Measurements from ENCODE around the gene GAS5. TPM values are rescaled to one million over a fixed set of nuclear protein-coding genes. Genes with fewer than 3 reads are reported as not detected.

The GAS5 gene
- total and polyA plus RNA-seq, 9 of the 15 experiments (the other 6 are each of a cell fraction or from before 2014, with no cell fraction given): 565 to 1,860 (median 1,006) TPM

DNA sequence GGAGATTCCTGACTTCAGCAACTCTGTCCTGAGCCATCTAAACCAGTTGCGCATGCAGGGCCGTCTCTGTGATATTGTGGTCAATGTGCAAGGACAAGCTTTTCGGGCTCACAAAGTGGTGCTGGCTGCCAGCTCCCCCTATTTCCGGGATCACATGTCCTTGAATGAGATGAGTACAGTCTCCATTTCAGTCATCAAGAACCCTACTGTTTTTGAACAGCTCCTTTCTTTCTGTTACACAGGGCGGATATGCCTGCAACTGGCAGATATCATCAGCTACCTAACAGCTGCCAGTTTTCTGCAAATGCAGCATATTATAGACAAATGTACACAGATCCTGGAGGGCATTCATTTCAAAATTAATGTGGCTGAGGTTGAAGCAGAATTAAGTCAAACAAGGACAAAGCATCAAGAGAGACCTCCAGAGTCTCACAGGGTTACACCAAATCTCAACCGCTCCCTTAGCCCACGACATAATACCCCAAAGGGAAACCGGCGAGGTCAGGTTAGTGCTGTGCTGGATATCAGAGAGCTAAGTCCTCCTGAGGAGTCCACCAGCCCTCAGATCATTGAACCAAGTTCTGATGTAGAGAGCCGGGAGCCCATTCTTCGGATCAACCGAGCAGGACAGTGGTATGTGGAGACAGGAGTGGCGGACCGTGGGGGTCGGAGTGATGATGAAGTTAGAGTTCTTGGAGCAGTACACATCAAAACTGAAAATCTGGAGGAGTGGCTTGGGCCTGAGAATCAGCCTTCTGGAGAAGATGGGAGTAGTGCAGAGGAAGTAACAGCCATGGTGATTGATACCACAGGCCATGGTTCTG lies 2.7 kb upstream of the GAS5 start (continued):
- TF ChIP-seq, protein P1, sequence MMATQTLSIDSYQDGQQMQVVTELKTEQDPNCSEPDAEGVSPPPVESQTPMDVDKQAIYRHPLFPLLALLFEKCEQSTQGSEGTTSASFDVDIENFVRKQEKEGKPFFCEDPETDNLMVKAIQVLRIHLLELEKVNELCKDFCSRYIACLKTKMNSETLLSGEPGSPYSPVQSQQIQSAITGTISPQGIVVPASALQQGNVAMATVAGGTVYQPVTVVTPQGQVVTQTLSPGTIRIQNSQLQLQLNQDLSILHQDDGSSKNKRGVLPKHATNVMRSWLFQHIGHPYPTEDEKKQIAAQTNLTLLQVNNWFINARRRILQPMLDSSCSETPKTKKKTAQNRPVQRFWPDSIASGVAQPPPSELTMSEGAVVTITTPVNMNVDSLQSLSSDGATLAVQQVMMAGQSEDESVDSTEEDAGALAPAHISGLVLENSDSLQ (IDR thresholded peaks at IDR 0.05): no peak
- TF ChIP-seq ETV6 (IDR thresholded peaks at IDR 0.05; ENCODE audit: borderline replicate concordance in 1 of 2, low read depth in 2 of 2, low read length in 1 of 2) (no peak), ETV6 (CRISPR knock-in tag; IDR thresholded peaks at IDR 0.05; ENCODE audit: borderline replicate concordance) (no peak), NR4A1 (CRISPR knock-in tag; IDR thresholded peaks at IDR 0.05) (no peak), NR4A1 (tag; IDR thresholded peaks at IDR 0.05) (no peak), CHCHD3 (CRISPR knock-in tag; IDR thresholded peaks at IDR 0.05) (no peak), NFE2 (IDR thresholded peaks at IDR 0.05; ENCODE audit: low read depth) (no peak), RNF219 (CRISPR knock-in tag; IDR thresholded peaks at IDR 0.05) (no peak), ZNF224 (CRISPR knock-in tag; IDR thresholded peaks at IDR 0.05) (no peak), NRF1 (conservative IDR thresholded peaks at IDR 0.05 in 1 of 2, IDR thresholded peaks at IDR 0.05 in 1 of 2) (peak; percentile 65 to 68), ZSCAN32 (CRISPR knock-in tag; IDR thresholded peaks at IDR 0.05) (no peak), PRMT5 (CRISPR knock-in tag; IDR thresholded peaks at IDR 0.05) (no peak), ARID3B (CRISPR knock-in tag; IDR thresholded peaks at IDR 0.05; ENCODE audit: borderline replicate concordance) (no peak), SP1 (CRISPR knock-in tag; IDR thresholded peaks at IDR 0.05) (no peak), ZNF511 (CRISPR knock-in tag; IDR thresholded peaks at IDR 0.05) (no peak)
- TF ChIP-seq, protein P2, sequence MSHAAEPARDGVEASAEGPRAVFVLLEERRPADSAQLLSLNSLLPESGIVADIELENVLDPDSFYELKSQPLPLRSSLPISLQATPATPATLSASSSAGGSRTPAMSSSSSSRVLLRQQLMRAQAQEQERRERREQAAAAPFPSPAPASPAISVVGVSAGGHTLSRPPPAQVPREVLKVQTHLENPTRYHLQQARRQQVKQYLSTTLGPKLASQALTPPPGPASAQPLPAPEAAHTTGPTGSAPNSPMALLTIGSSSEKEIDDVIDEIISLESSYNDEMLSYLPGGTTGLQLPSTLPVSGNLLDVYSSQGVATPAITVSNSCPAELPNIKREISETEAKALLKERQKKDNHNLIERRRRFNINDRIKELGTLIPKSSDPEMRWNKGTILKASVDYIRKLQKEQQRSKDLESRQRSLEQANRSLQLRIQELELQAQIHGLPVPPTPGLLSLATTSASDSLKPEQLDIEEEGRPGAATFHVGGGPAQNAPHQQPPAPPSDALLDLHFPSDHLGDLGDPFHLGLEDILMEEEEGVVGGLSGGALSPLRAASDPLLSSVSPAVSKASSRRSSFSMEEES (CRISPR knock-in tag; IDR thresholded peaks at IDR 0.05): no peak
- TF ChIP-seq, protein P3, sequence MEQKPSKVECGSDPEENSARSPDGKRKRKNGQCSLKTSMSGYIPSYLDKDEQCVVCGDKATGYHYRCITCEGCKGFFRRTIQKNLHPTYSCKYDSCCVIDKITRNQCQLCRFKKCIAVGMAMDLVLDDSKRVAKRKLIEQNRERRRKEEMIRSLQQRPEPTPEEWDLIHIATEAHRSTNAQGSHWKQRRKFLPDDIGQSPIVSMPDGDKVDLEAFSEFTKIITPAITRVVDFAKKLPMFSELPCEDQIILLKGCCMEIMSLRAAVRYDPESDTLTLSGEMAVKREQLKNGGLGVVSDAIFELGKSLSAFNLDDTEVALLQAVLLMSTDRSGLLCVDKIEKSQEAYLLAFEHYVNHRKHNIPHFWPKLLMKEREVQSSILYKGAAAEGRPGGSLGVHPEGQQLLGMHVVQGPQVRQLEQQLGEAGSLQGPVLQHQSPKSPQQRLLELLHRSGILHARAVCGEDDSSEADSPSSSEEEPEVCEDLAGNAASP (IDR thresholded peaks at IDR 0.05): no peak
- TF ChIP-seq, protein P4, sequence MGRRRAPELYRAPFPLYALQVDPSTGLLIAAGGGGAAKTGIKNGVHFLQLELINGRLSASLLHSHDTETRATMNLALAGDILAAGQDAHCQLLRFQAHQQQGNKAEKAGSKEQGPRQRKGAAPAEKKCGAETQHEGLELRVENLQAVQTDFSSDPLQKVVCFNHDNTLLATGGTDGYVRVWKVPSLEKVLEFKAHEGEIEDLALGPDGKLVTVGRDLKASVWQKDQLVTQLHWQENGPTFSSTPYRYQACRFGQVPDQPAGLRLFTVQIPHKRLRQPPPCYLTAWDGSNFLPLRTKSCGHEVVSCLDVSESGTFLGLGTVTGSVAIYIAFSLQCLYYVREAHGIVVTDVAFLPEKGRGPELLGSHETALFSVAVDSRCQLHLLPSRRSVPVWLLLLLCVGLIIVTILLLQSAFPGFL (CRISPR knock-in tag; IDR thresholded peaks at IDR 0.05): no peak
